ENCODE data around the gene SLU7. TPM values are rescaled to one million over a fixed set of nuclear protein-coding genes. Genes with fewer than 3 reads are reported as not detected.

Gene SLU7
- total and polyA plus RNA-seq, 2 donors (not counting 3 experiments of a cell fraction or from before 2014, with no cell fraction given): 10.2 to 48.2 TPM

DNA sequence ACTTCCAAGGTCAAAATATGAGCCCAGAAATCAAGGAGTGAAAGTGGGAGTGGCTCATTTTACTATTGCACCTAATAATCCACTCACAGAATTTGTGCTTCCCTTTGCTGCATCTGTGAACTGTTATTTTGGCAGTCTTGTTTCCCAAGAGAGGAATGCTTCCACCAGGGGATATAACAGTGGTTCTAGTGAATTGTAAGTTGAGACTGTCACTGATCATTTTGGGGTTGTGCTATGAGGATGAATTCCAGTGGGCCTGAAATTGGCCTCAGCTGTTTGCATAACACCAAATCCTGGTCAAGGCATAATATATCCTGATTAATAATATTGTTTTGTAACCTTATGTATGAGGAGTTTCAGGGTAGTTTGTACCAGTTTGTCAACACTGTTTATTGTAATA is 33.4 kb downstream of the SLU7 start:
- CTCF ChIA-PET: no interaction called here
- Histone ChIP-seq H2AFZ (ENCODE audit: low read depth, low read length) (no peak overlapping the region), H4K20me1 (replicated peaks; ENCODE audit: control insufficient read depth, extremely low read depth, insufficient read depth, low read length) (no peaks in the 10 kb centered on the region), H3K27me3 (ENCODE audit: control insufficient read depth in 2 of 2, insufficient read depth in 2 of 2, low read length in 2 of 2) (peaks cover under 1 to 10% of the 10 kb centered on the region in 2 experiments), H3K36me3 (ENCODE audit: control insufficient read depth in 2 of 2, extremely low read depth in 1 of 2, insufficient read depth in 2 of 2, low read length in 2 of 2) (no peaks in the 10 kb centered on the region), H3K4me3 (replicated peaks in 1 of 3; ENCODE audit: insufficient read depth in 1 of 3, low read depth in 1 of 3, low read length in 3 of 3) (no peak overlapping the region), H3K9me3 (replicated peaks; ENCODE audit: control insufficient read depth, insufficient read depth, low read length) (no peaks in the 10 kb centered on the region), H3K9me1 (replicated peaks; ENCODE audit: control insufficient read depth, extremely low read depth, insufficient read depth, low read length) (no peaks in the 10 kb centered on the region), H3K79me2 (ENCODE audit: control insufficient read depth, insufficient read depth, low read length) (no peaks in the 10 kb centered on the region), H3K4me1 (ENCODE audit: control insufficient read depth, extremely low read depth, insufficient read depth, low read length) (no peaks in the 10 kb centered on the region), H3K4me2 (ENCODE audit: insufficient read depth, low read length) (no peak overlapping the region), H3K27ac (ENCODE audit: insufficient read depth, low read depth, low read length) (no peak overlapping the region), H3K9ac (replicated peaks; ENCODE audit: extremely low read depth, insufficient read depth, low read length) (no peak overlapping the region)
- TF ChIP-seq MYC (IDR thresholded peaks at IDR 0.05; ENCODE audit: low read depth, low read length) (no peak), EZH2 (IDR thresholded peaks at IDR 0.05; ENCODE audit: borderline replicate concordance, low read depth, low read length, severe bottlenecking) (no peak), FOS (IDR thresholded peaks at IDR 0.05; ENCODE audit: borderline replicate concordance, insufficient read depth, low read length) (no peak), JUN (IDR thresholded peaks at IDR 0.05; ENCODE audit: borderline replicate concordance, insufficient read depth, insufficient read length, low read depth) (no peak), POLR2A (IDR thresholded peaks at IDR 0.05; ENCODE audit: low read depth, low read length) (no peak), GATA2 (IDR thresholded peaks at IDR 0.05; ENCODE audit: insufficient read depth, insufficient read length, low read depth, low read length) (no peak), POLR2AphosphoS5 (IDR thresholded peaks at IDR 0.05; ENCODE audit: insufficient read depth, low read depth, low read length) (no peak)
- TF ChIP-seq, protein P1, sequence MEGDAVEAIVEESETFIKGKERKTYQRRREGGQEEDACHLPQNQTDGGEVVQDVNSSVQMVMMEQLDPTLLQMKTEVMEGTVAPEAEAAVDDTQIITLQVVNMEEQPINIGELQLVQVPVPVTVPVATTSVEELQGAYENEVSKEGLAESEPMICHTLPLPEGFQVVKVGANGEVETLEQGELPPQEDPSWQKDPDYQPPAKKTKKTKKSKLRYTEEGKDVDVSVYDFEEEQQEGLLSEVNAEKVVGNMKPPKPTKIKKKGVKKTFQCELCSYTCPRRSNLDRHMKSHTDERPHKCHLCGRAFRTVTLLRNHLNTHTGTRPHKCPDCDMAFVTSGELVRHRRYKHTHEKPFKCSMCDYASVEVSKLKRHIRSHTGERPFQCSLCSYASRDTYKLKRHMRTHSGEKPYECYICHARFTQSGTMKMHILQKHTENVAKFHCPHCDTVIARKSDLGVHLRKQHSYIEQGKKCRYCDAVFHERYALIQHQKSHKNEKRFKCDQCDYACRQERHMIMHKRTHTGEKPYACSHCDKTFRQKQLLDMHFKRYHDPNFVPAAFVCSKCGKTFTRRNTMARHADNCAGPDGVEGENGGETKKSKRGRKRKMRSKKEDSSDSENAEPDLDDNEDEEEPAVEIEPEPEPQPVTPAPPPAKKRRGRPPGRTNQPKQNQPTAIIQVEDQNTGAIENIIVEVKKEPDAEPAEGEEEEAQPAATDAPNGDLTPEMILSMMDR (IDR thresholded peaks at IDR 0.05; ENCODE audit: extremely low read depth in 1 of 2, insufficient read depth in 1 of 2, low read depth in 1 of 2, low read length in 2 of 2): no peak
- TF ChIP-seq, protein P2, sequence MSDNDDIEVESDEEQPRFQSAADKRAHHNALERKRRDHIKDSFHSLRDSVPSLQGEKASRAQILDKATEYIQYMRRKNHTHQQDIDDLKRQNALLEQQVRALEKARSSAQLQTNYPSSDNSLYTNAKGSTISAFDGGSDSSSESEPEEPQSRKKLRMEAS (IDR thresholded peaks at IDR 0.05; ENCODE audit: insufficient read depth, insufficient read length): no peak
- no peak for DNase-seq (ENCODE audit: low read depth, low spot score)
- intact Hi-C loops (cut with micrococcal nuclease) (no loop called here), dilution Hi-C loops (cut with MboI; ENCODE audit: extremely low pct_ligation_motif_present, low sequenced_read_pairs) (no loop called here)
- BruUV-seq (replicated peaks): no TSS peak
- POLR2A ChIA-PET: no interaction called here
- FAIRE-seq: no peak
